Breast epithelium (tissue), 3 donors: ENCODE measurements around the gene TCF3.
A peak's percentile ranks its signal among the peaks of the same experiment; 100 is the strongest.

Experiments
- POLR2A ChIP-seq: fragments of 450-650 bp; IDR thresholded peaks from one replicate; pipeline ENCODE4 v1.6.1; 2016; ENCODE audit warnings: antibody characterized with exemption, mild to moderate bottlenecking, moderate library complexity
- POLR2AphosphoS5 ChIP-seq, 3 donors: sonication (generic); formaldehyde crosslinking; IDR thresholded peaks; one replicate each; pipeline ENCODE4 v1.6.1; 2017; ENCODE audit warnings: antibody characterized with exemption in 3 of 3
- TF ChIP-seq, protein P1 (sequence below), 3 donors: fragments of 450-650 bp; IDR thresholded peaks; one replicate each; pipeline ENCODE4 v1.5.1; 2016 to 2017; ENCODE audit warnings: antibody characterized with exemption in 3 of 3, mild to moderate bottlenecking in 3 of 3, moderate library complexity in 3 of 3

DNA sequence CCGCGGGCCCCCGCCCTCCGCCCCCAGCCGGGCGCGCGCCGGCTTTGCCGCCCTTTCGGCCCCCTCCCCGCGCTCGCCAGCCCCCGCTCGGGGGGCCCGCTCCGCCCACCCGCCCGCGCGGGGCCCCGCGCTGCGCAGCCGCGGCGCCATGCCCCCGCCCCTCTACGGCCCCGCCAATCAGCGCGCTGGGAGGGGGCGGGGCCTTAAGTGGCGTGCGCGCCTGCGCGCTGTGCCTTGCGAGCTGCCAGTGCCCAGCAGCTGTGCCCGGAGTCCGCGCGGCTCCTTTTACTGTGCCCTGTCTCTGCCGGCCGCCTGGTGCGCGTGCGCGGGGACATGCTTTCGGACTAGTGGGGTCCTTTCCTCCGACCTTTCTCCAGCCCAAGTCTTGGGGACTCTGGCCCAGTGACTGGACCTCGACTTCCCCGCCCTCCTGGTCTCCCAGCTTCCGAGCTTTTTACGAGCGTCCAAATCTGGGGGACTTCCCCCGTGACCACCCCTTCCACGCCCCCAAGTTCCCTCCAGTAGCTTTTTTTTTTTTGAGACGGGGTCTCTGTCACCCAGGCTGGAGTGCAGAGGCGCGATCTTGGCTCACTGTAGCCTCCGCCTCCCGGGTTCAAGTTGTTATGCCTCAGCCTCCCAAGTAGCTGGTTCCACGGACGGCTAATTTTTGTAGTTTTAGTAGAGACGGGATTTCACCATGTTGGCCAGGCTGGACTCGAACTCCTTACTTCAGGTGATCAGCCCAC is 59.5 kb downstream of the TCF3 start, which contains the start of gene MBD3:
- peak in 1 of 3 donors; percentile 69 for TF ChIP-seq POLR2AphosphoS5 (IDR thresholded peaks at IDR 0.05)
- TF ChIP-seq, protein P1, sequence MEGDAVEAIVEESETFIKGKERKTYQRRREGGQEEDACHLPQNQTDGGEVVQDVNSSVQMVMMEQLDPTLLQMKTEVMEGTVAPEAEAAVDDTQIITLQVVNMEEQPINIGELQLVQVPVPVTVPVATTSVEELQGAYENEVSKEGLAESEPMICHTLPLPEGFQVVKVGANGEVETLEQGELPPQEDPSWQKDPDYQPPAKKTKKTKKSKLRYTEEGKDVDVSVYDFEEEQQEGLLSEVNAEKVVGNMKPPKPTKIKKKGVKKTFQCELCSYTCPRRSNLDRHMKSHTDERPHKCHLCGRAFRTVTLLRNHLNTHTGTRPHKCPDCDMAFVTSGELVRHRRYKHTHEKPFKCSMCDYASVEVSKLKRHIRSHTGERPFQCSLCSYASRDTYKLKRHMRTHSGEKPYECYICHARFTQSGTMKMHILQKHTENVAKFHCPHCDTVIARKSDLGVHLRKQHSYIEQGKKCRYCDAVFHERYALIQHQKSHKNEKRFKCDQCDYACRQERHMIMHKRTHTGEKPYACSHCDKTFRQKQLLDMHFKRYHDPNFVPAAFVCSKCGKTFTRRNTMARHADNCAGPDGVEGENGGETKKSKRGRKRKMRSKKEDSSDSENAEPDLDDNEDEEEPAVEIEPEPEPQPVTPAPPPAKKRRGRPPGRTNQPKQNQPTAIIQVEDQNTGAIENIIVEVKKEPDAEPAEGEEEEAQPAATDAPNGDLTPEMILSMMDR (IDR thresholded peaks at IDR 0.05) = peak in 2 of 3 donors; percentile 16 to 47
- TF ChIP-seq POLR2A = peak; percentile 15
